Peyer's patch (tissue), 4 donors: ENCODE results near the gene WIPF3.

Experiments used
- POLR2A ChIP-seq, 2 donors: fragments of 450-650 bp; IDR thresholded peaks; one replicate each; pipeline ENCODE4 v1.5.1; 2017; ENCODE audit warnings: antibody characterized with exemption in 2 of 2, mild to moderate bottlenecking in 2 of 2, moderate library complexity in 2 of 2
- TF ChIP-seq, protein P1 (sequence below), 6 experiments: fragments of 450-650 bp in 4 of 6; fragments of 200-600 bp in 2 of 6; sonication (generic) in 1 of 6; IDR thresholded peaks; one replicate each; pipeline ENCODE4 v1.5.1; 2017 to 2019; ENCODE audit warnings: antibody characterized with exemption in 6 of 6, mild to moderate bottlenecking in 3 of 6, moderate library complexity in 1 of 6

DNA sequence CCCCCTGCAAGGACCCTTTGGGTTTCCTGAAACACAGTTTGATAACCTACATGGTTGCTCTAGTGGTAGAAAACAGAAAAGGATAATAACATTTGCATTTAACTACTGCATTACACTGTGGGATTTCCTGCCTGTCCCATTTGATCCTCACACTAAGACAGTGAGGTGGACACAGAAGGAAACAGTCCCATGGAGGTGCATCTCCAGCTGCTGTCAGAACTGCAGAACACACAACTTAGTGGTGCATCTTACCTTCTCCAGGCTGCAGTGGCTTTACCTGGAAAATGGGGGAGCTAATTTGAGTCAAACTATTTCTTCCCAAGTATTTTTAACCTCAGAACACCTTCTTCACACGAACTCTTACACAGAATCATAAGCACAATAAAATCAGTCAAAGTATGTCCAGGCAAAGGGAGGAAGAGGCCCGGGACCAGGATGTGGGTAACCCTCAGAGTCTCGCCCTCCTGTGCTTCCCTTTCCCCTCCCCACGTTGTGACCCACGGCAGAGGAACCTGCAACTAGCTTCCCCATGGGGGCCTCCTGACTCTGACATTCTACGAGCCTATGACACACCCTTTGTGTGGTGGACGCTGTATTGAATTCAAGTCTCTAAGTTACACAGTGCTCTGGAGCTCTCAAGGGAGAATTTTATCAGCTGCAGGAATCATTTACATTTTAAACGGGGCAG is 149.6 kb downstream of the WIPF3 start:
- TF ChIP-seq, protein P1, sequence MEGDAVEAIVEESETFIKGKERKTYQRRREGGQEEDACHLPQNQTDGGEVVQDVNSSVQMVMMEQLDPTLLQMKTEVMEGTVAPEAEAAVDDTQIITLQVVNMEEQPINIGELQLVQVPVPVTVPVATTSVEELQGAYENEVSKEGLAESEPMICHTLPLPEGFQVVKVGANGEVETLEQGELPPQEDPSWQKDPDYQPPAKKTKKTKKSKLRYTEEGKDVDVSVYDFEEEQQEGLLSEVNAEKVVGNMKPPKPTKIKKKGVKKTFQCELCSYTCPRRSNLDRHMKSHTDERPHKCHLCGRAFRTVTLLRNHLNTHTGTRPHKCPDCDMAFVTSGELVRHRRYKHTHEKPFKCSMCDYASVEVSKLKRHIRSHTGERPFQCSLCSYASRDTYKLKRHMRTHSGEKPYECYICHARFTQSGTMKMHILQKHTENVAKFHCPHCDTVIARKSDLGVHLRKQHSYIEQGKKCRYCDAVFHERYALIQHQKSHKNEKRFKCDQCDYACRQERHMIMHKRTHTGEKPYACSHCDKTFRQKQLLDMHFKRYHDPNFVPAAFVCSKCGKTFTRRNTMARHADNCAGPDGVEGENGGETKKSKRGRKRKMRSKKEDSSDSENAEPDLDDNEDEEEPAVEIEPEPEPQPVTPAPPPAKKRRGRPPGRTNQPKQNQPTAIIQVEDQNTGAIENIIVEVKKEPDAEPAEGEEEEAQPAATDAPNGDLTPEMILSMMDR (IDR thresholded peaks at IDR 0.05), result no peak
- no peak for TF ChIP-seq POLR2A (IDR thresholded peaks at IDR 0.05)
